HFF-Myc (cell line): Measurements from ENCODE around the gene GDA.

Experiments used
- DNase-seq: peaks from one replicate; pipeline ENCODE4 v3.0.0-alpha.2; 2011; ENCODE audit warnings: low read depth; ENCODE audit errors: extremely low read depth
- H3K4me3 ChIP-seq: replicated peaks from 2 replicates; pipeline ENCODE4 v1.5.1; 2011; ENCODE audit warnings: low read depth, mild to moderate bottlenecking, control low read depth, low read length
- CTCF ChIP-seq: IDR thresholded peaks from 2 replicates; pipeline ENCODE4 v1.5.1; 2012; ENCODE audit warnings: mild to moderate bottlenecking, low read depth, low read length, control low read depth; ENCODE audit errors: missing control alignments

The GDA gene

GRCh38 chr9:72271613-72272478 lies 122.6 kb downstream of the GDA start:
- peak; percentile 85 for TF ChIP-seq CTCF
- no peak overlapping the region for H3K4me3 ChIP-seq
- DNase-seq = peak; percentile 45

DNA sequence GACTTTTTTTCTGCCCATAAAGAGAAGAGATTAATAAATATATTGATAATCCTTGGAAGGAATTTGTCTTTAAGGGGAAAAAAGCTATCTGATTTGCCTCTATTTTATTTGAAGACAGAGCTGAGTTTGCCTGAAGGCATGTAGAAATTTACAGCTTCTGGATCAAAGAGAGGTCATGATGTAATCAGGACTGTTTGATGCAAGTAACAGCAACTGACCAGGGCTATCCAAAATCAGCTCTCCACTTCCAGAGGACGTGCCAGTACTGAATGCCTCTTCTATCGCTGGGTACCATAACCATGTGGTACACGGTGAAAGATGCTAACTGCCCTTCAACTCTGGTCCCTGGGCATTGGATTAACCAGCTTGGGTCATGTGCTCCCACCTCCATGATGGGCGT lies 125.2 kb downstream of the GDA start:
- DNase-seq = no peak
- no peak for TF ChIP-seq CTCF
- H3K4me3 ChIP-seq = no peak overlapping the region

GRCh38 chr9:72274916-72275315 lies 125.7 kb downstream of the GDA start:
- no peak for DNase-seq
- no peak overlapping the region for H3K4me3 ChIP-seq
- TF ChIP-seq CTCF = no peak

- no peak for DNase-seq
- no peak overlapping the region for H3K4me3 ChIP-seq
- no peak for TF ChIP-seq CTCF
These were observed 127.2 kb downstream of the GDA start for GRCh38 chr9:72276429-72276828.

DNA sequence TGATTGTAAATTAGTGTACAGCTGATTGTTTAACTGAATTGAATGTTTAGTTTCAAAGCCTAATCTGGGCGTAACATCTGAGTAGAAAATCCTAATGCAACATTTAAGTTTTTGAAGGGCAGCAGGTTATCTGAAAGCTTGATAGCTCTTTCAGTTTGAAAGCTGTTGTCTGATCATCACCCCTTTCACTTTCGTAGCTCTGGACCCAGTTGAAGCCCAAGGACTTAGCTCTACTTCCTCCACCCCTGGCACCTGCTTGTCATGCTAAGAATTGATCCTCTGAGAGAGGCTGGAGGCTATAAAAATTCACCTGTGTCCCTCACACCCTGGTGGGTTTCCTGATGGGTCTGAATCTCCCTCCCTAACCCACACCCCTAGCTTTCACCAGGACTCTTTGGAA lies 129.7 kb downstream of the GDA start:
- no peak for TF ChIP-seq CTCF
- no peak overlapping the region for H3K4me3 ChIP-seq
- no peak for DNase-seq

DNA sequence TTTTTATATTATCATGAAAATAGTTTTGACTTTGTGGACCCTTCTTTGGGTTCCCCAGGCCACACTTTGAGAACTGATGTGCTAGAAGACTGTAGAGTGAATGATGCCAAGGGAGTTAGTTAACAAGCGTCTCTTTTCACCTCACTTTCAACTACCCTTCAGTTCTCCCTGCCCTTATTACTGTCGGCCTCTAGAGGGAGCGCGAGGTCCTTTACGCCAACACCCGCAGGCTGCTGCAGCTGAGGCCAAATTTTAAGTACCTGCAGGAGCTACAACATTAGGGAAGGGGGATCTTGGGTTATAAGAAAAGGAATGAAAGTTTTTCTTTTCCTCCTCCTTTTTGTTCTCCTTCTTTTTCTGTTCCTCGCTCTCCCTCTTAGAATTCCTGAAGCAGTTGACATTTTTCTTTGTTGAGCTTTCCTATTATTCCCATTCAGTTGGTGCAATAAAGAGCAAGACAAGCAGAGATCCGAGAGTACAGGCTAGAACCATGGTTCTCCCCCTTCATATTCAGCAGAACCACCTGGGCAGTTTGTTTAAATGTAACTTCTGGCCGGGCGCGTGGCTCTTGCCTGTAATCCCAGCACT lies 131.8 kb downstream of the GDA start:
- DNase-seq = peak; percentile 42
- no peak overlapping the region for H3K4me3 ChIP-seq
- TF ChIP-seq CTCF = peak; percentile 97
